Adrenal gland (tissue), 12 donors: ENCODE results near the gene ZNF469. TPM values are rescaled to one million over a fixed set of nuclear protein-coding genes. Genes with fewer than 3 reads are reported as not detected.

Source experiments
- DNase-seq, 7 donors: peaks; one replicate each; pipeline ENCODE4 v3.0.0-alpha.2; 2019 to 2020
- H3K27ac ChIP-seq, 5 donors: fragments of 200-600 bp; sonication (generic) in 4 of 5; 1 replicate in 3 of 5; 2 replicates in 2 of 5; pipeline versions ENCODE4 v1.5.1 to v1.8.0; 2016 to 2020; ENCODE audit warnings: mild to moderate bottlenecking in 1 of 5
- H3K27me3 ChIP-seq: fragments of 200-600 bp; 2 replicates; pipeline ENCODE4 v1.8.0; 2021
- H3K36me3 ChIP-seq, 2 donors: fragments of 200-600 bp; replicated peaks in 1 of 2; 1 replicate in 1 of 2; 2 replicates in 1 of 2; pipeline versions ENCODE4 v1.5.1 to v1.8.0; 2018 to 2022
- H3K4me1 ChIP-seq, 2 donors: fragments of 200-600 bp; replicated peaks in 1 of 2; 1 replicate in 1 of 2; 2 replicates in 1 of 2; pipeline versions ENCODE4 v1.5.1 to v1.8.0; 2018 to 2021
- H3K4me3 ChIP-seq, 4 donors: fragments of 200-600 bp; sonication (generic) in 3 of 4; one replicate each; pipeline ENCODE4 v1.5.1; 2016 to 2018
- H3K9me3 ChIP-seq, 3 donors: fragments of 200-600 bp; sonication (generic) in 1 of 3; replicated peaks in 1 of 3; 1 replicate in 2 of 3; 2 replicates in 1 of 3; pipeline versions ENCODE4 v1.5.1 to v1.8.0; 2016 to 2021
- CTCF ChIP-seq, 6 experiments: fragments of 450-650 bp in 4 of 6; fragments of 200-600 bp in 2 of 6; sonication (generic) in 1 of 6; IDR thresholded peaks; 1 replicate in 5 of 6; 2 replicates in 1 of 6; pipeline versions ENCODE4 v1.5.1 to v1.8.0; 2016 to 2021; ENCODE audit warnings: antibody characterized with exemption in 6 of 6, mild to moderate bottlenecking in 2 of 6, moderate library complexity in 1 of 6
- POLR2A ChIP-seq, 2 donors: fragments of 450-650 bp; IDR thresholded peaks; one replicate each; pipeline ENCODE4 v1.6.1; 2017; ENCODE audit warnings: antibody characterized with exemption in 2 of 2, mild to moderate bottlenecking in 2 of 2, moderate library complexity in 1 of 2
- WGBS, 4 donors: extraction: QIAGEN DNeasy Blood & Tissue Kit in 2 of 4; methylation state at CpG; one replicate each; pipeline versions ENCODE4 v1.1.5 to v1.1.7; 2013 to 2017; 5-methylcytosine and 5-hydroxymethylcytosine counted together
- intact Hi-C, 2 donors: fragments of 100-400 bp; cut with DNase I; formaldehyde crosslinking; loops; one replicate each; pipeline versions ENCODE4 v1.14.1 to v1.15.0; 2022 to 2023
- polyA plus RNA-seq, 3 donors: library from polyadenylated mRNA; stranded (reverse); fragments of 200-250 nt in 2 of 3; fragments of 350-450 nt in 1 of 3; fragmentation: Illumina TruSeq in 1 of 3; extraction: RNeasy Lipid Tissue Mini Kit (QIAGEN cat#74804) in 1 of 3; gene quantifications; one replicate each; pipeline ENCODE4 v1.2.3, GENCODE V29; 2013 to 2014
- total RNA-seq, 9 donors: library from RNA; depleted of rRNA in 4 of 9; stranded (reverse); fragments of >200 nt in 4 of 9; fragments of 120-200 nt in 1 of 9; fragmentation: NEBNext Ultra II Directional in 1 of 9; extraction: Animal tissue kit (Norgen Biotek cat#: 25700) in 1 of 9; gene quantifications; one replicate each; pipeline versions ENCODE4 v1.1.0 to v1.2.4, GENCODE V29; 2013 to 2023
- donor health status: healthy with polysubstance abuse.
- donor health status: Bipolar disorder and iron deficiency.
- donor health status: DM: yes; HTN: yes; CAD: no.
- donor health status: DM: no; HTN: no; CAD: no.
- donor health status: DM: no; HTN: no; CAD: no.
- donor health status: DM: yes; HTN: yes; CAD: no.

Gene ZNF469
- total and polyA plus RNA-seq, 12 donors, result 0.18 to 5.7 (median 1.9) TPM

GRCh38 chr16:88426018-88426417, 43.3 kb downstream of the ZNF469 start:
- intact Hi-C loops, result no loop called here
- H3K27ac ChIP-seq, result no peak overlapping the region

GRCh38 chr16:88427376-88427775, 44.6 kb downstream of the ZNF469 start:
- H3K27me3 ChIP-seq, result peaks cover 8% of the 10 kb centered on the region
- H3K4me1 ChIP-seq, result peaks cover 7 to 10% of the 10 kb centered on the region in 2 donors
- no peak overlapping the region for H3K27ac ChIP-seq
- intact Hi-C loops, result no loop called here
- WGBS, 4 donors, result 94 to 100% (median 96%) methylated on average over 5 to 19 of the region's 19 CpGs
- H3K9me3 ChIP-seq, result no peaks in the 10 kb centered on the region
- no peak overlapping the region for H3K4me3 ChIP-seq
- TF ChIP-seq POLR2A (IDR thresholded peaks at IDR 0.05), result no peak
- no peak for TF ChIP-seq CTCF (IDR thresholded peaks at IDR 0.05)
- H3K36me3 ChIP-seq, result no peaks in the 10 kb centered on the region
- no peak for DNase-seq

More at GRCh38 chr16:88426018-88426417, 43.3 kb downstream of the ZNF469 start:
- TF ChIP-seq POLR2A (IDR thresholded peaks at IDR 0.05), result no peak
- no peak for TF ChIP-seq CTCF (IDR thresholded peaks at IDR 0.05)
- peaks cover under 1% of the 10 kb centered on the region for H3K27me3 ChIP-seq
- DNase-seq, result no peak
- no peaks in the 10 kb centered on the region for H3K36me3 ChIP-seq
- WGBS, 4 donors, result 92 to 97% (median 97%) methylated on average over 6 to 13 of the region's 13 CpGs; no CpG with 5 or more reads in 1 of the 4 donors
- H3K4me1 ChIP-seq, result peaks cover 7 to 10% of the 10 kb centered on the region in 2 donors
- no peak overlapping the region for H3K4me3 ChIP-seq
- no peaks in the 10 kb centered on the region for H3K9me3 ChIP-seq

GRCh38 chr16:88428156-88428555, 45.4 kb downstream of the ZNF469 start:
- Histone ChIP-seq H3K27me3 (peaks cover 12% of the 10 kb centered on the region), H3K9me3 (no peaks in the 10 kb centered on the region), H3K27ac (no peak overlapping the region), H3K4me3 (no peak overlapping the region), H3K4me1 (peaks cover 7 to 10% of the 10 kb centered on the region in 2 donors), H3K36me3 (no peaks in the 10 kb centered on the region)
- WGBS, 4 donors, result 94 to 100% (median 96%) methylated on average over 2 to 19 of the region's 19 CpGs
- DNase-seq, result no peak
- TF ChIP-seq POLR2A (IDR thresholded peaks at IDR 0.05) (no peak), CTCF (IDR thresholded peaks at IDR 0.05) (no peak)
- intact Hi-C loops, result no loop called here

GRCh38 chr16:88428616-88429386, 46.0 kb downstream of the ZNF469 start:
- Histone ChIP-seq H3K36me3 (no peaks in the 10 kb centered on the region), H3K9me3 (no peaks in the 10 kb centered on the region), H3K4me3 (no peak overlapping the region), H3K4me1 (peaks cover 7 to 10% of the 10 kb centered on the region in 2 donors), H3K27me3 (peaks cover 12% of the 10 kb centered on the region), H3K27ac (no peak overlapping the region)
- DNase-seq, result no peak
- intact Hi-C loops, result no loop called here
- TF ChIP-seq CTCF (IDR thresholded peaks at IDR 0.05) (no peak), POLR2A (IDR thresholded peaks at IDR 0.05) (no peak)
- WGBS, 4 donors, result 78 to 98% (median 85%) methylated on average over 5 to 34 of the region's 34 CpGs
